Measurements from ENCODE around the gene IGDCC3.

GRCh38 chr15:65335278-65336055, 42.3 kb downstream of the IGDCC3 start:
- TF ChIP-seq CTCF (IDR thresholded peaks at IDR 0.05) (no peak), POLR2A (IDR thresholded peaks at IDR 0.05) (no peak)

All from uterus (tissue), 2 donors.